Panc1 (cell line): ENCODE results near the gene LIPA. TPM values are rescaled to one million over a fixed set of nuclear protein-coding genes. Genes with fewer than 3 reads are reported as not detected.
"Not testable (repeated sequence)": the region's sequence is repeated elsewhere in the genome, so short reads cannot be mapped to it uniquely, and the experiment has no call there.

Experiments
- ATAC-seq: fragments of 200-7000 bp; cut with Tn5 transposase; 2 replicates; pipeline ENCODE4 v1.9.1; 2020; ENCODE audit warnings: mild to moderate bottlenecking, moderate library complexity
- BruUV-seq: library from RNA; stranded (reverse); fragments of 400-500 nt; replicated peaks from 2 replicates; lab custom pipeline; 2021; lab: Mats Ljungman, UMichigan
- CTCF ChIA-PET: fragments of 300-600 bp; sonication (Branson Sonifier 250); formaldehyde crosslinking; loops from one replicate; lab custom pipeline; 2022; ENCODE audit warnings: antibody characterized with exemption; lab: Charles Lee
- POLR2A ChIA-PET: fragments of 300-600 bp; sonication (Branson Sonifier 250); formaldehyde crosslinking; loops from one replicate; lab custom pipeline; 2022; ENCODE audit warnings: antibody characterized with exemption; lab: Charles Lee
- DNase-seq: peaks from one replicate; pipeline ENCODE4 v3.0.0-alpha.2; 2010; ENCODE audit warnings: low read depth, low spot score
- H3K27ac ChIP-seq: 2 replicates; pipeline ENCODE4 v1.5.1; 2011; ENCODE audit warnings: mild to moderate bottlenecking, low read length, inconsistent platforms
- H3K27me3 ChIP-seq: fragments of 200-500 bp; sonication (Bioruptor generic); 2 replicates; pipeline ENCODE4 v1.6.0; 2014; ENCODE audit warnings: low read length, inconsistent platforms; ENCODE audit not compliant: control insufficient read depth, insufficient read depth
- H3K36me3 ChIP-seq: fragments of 200-500 bp; sonication (Bioruptor generic); 2 replicates; pipeline ENCODE4 v1.5.1; 2014; ENCODE audit warnings: inconsistent platforms, mild to moderate bottlenecking, low read length, moderate library complexity; ENCODE audit not compliant: control insufficient read depth, insufficient read depth
- H3K4me1 ChIP-seq: 2 replicates; pipeline ENCODE4 v1.5.1; 2011; ENCODE audit warnings: inconsistent platforms, mild to moderate bottlenecking, low read length, moderate library complexity; ENCODE audit not compliant: control insufficient read depth, insufficient read depth
- H3K4me3 ChIP-seq, 2 experiments: 2 replicates each; pipeline ENCODE4 v1.5.1; 2011 to 2012; ENCODE audit warnings: low read depth in 2 of 2, low read length in 2 of 2, mild to moderate bottlenecking in 2 of 2, inconsistent platforms in 1 of 2, moderate library complexity in 1 of 2
- H3K9me3 ChIP-seq: fragments of 200-500 bp; sonication (Bioruptor generic); 2 replicates; pipeline ENCODE4 v1.5.1; 2014; ENCODE audit warnings: low read depth, mild to moderate bottlenecking, inconsistent platforms, low read length, moderate library complexity; ENCODE audit not compliant: control insufficient read depth, insufficient read depth
- POLR2AphosphoS5 ChIP-seq: IDR thresholded peaks from 2 replicates; pipeline ENCODE4 v1.6.1; 2012; ENCODE audit warnings: mild to moderate bottlenecking, low read depth, low read length, moderate library complexity
- SIN3A ChIP-seq: IDR thresholded peaks from 2 replicates; pipeline ENCODE4 v1.6.1; 2012; ENCODE audit warnings: low read depth, mild to moderate bottlenecking, low read length, moderate library complexity, borderline replicate concordance; ENCODE audit not compliant: insufficient read depth
- TCF7L2 ChIP-seq: IDR thresholded peaks from 2 replicates; pipeline ENCODE4 v1.6.1; 2011; ENCODE audit warnings: mild to moderate bottlenecking, low read depth, low read length, inconsistent platforms
- in situ Hi-C: cut with HindIII; loops from 2 replicates; pipeline ENCODE4 v1.10.0; 2016; ENCODE audit warnings: low sequenced_read_pairs, low pct_unique_long_range_greater_than_20kb
- intact Hi-C: fragments of 100-400 bp; cut with micrococcal nuclease; formaldehyde crosslinking; loops from one replicate; pipeline ENCODE4 v1.10.0; 2022; ENCODE audit not compliant: unreplicated experiment
- total RNA-seq: library from RNA; stranded (reverse); gene quantifications from one replicate; pipeline ENCODE4 v1.2.1, GENCODE V29; 2021; ENCODE audit not compliant: unreplicated experiment
- TF ChIP-seq, protein P1 (sequence below): fragments of 450-650 bp; IDR thresholded peaks from 2 replicates; pipeline ENCODE4 v1.5.1; 2017; ENCODE audit warnings: mild to moderate bottlenecking
- TF ChIP-seq, protein P2 (sequence below), 2 experiments: IDR thresholded peaks; 2 replicates each; pipeline ENCODE4 v1.6.1; 2011 to 2012; ENCODE audit warnings: low read depth in 2 of 2, control low read depth in 1 of 2, low read length in 1 of 2, mild to moderate bottlenecking in 1 of 2, moderate library complexity in 1 of 2; ENCODE audit not compliant: insufficient read depth in 1 of 2

Gene LIPA
- total RNA-seq, 1 experiment from 2014 or later: 172 TPM

DNA sequence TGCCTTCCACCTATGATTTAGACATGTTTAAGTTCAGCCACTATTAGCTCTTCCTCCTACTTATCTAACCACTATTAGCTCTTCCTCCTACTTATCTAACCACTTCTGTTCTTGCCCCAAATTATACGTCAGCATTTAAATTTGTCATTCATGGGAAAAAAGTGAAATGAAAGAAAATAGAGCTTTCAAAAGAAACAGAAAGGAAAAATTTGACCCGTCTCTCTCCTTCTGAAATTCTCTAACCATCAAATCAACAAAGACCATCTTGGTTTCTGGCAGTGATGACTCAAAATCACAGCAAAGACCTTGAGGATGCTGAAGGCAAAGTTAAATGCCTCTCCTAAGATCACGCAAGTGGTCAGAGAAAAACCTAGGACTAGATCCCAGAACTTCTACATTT lies 2.6 kb downstream of the LIPA start:
- TF ChIP-seq TCF7L2: no peak
- Histone ChIP-seq H3K36me3 (peaks cover 4% of the 10 kb centered on the region; the same call in 1 of the 2 replicates), H3K4me3 (no peak overlapping the region), H3K4me1 (peaks cover 3% of the 10 kb centered on the region; the same call in 1 of the 2 replicates), H3K27ac (no peak overlapping the region; the same call in 1 of the 2 replicates), H3K27me3 (no peaks in the 10 kb centered on the region), H3K9me3 (peaks cover 3% of the 10 kb centered on the region; the same call in 1 of the 2 replicates)
- intact Hi-C loops: no loop called here
- POLR2A ChIA-PET: no interaction called here
- in situ Hi-C loops: no loop called here
- ATAC-seq: no peak
- CTCF ChIA-PET: interaction anchor here (0.6 kb wide), 1 partner anchor 33 kb away, joined by 3 read pairs; no protein-coding TSS in a partner anchor
- DNase-seq: no peak
- BruUV-seq: no TSS peak

DNA sequence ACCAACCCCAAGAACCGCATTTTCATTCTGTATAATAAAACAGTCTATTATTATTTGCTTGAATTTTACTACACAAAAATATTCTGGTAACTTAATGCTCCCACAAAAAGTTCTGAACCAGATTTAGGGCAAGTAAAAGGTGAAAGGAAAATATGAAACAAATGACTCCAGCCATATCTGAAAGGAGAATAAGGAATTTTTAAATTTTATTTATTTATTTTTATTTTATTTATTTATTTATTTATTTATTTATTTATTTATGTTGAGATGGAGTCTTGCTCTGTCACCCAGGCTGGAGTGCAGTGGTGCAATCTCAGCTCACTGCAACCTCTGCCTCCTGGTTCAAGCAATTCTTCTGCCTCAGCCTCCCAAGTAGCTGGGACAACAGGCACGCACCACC lies 4.0 kb downstream of the LIPA start:
- POLR2A ChIA-PET: not testable (repeated sequence)

DNA sequence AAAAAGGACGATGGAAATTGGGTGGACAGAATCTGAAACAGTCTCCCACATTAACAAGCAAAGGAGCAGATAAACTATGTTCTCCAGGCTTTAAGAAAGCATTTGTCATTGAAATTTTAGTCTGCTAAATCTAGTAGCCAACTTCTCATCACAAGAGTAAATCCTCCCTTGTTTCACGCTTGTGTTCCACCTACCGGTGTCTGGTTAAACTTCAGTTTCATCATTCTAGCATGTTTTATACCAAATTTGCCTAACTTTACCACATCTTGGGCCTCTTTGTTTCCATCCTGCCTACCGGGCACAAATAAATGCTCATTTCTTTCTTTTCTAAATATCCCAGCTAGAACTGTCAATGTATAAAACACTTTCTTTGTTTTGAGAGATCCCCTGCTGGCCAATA lies 5.8 kb downstream of the LIPA start:
- ChIA-PET CTCF (no interaction called here), POLR2A (no interaction called here)
- DNase-seq (no peak), ATAC-seq (no peak)
- in situ Hi-C loops: no loop called here
- intact Hi-C loops: no loop called here
- H3K27me3 ChIP-seq: no peaks in the 10 kb centered on the region
- H3K9me3 ChIP-seq: no peaks in the 10 kb centered on the region
- BruUV-seq: no TSS peak
- H3K4me3 ChIP-seq: no peak overlapping the region
- H3K27ac ChIP-seq: no peak overlapping the region
- H3K4me1 ChIP-seq: peaks cover 3% of the 10 kb centered on the region; the same call in 1 of the 2 replicates
- TF ChIP-seq, protein P1, sequence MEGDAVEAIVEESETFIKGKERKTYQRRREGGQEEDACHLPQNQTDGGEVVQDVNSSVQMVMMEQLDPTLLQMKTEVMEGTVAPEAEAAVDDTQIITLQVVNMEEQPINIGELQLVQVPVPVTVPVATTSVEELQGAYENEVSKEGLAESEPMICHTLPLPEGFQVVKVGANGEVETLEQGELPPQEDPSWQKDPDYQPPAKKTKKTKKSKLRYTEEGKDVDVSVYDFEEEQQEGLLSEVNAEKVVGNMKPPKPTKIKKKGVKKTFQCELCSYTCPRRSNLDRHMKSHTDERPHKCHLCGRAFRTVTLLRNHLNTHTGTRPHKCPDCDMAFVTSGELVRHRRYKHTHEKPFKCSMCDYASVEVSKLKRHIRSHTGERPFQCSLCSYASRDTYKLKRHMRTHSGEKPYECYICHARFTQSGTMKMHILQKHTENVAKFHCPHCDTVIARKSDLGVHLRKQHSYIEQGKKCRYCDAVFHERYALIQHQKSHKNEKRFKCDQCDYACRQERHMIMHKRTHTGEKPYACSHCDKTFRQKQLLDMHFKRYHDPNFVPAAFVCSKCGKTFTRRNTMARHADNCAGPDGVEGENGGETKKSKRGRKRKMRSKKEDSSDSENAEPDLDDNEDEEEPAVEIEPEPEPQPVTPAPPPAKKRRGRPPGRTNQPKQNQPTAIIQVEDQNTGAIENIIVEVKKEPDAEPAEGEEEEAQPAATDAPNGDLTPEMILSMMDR: no peak; the same call in 1 of the 2 replicates
- TF ChIP-seq, protein P2, sequence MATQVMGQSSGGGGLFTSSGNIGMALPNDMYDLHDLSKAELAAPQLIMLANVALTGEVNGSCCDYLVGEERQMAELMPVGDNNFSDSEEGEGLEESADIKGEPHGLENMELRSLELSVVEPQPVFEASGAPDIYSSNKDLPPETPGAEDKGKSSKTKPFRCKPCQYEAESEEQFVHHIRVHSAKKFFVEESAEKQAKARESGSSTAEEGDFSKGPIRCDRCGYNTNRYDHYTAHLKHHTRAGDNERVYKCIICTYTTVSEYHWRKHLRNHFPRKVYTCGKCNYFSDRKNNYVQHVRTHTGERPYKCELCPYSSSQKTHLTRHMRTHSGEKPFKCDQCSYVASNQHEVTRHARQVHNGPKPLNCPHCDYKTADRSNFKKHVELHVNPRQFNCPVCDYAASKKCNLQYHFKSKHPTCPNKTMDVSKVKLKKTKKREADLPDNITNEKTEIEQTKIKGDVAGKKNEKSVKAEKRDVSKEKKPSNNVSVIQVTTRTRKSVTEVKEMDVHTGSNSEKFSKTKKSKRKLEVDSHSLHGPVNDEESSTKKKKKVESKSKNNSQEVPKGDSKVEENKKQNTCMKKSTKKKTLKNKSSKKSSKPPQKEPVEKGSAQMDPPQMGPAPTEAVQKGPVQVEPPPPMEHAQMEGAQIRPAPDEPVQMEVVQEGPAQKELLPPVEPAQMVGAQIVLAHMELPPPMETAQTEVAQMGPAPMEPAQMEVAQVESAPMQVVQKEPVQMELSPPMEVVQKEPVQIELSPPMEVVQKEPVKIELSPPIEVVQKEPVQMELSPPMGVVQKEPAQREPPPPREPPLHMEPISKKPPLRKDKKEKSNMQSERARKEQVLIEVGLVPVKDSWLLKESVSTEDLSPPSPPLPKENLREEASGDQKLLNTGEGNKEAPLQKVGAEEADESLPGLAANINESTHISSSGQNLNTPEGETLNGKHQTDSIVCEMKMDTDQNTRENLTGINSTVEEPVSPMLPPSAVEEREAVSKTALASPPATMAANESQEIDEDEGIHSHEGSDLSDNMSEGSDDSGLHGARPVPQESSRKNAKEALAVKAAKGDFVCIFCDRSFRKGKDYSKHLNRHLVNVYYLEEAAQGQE (IDR thresholded peaks at IDR 0.05; ENCODE audit: insufficient read depth in 1 of 2, low read depth in 2 of 2, low read length in 1 of 2): no peak
- no peak for TF ChIP-seq TCF7L2
- no peak for TF ChIP-seq POLR2AphosphoS5
- TF ChIP-seq SIN3A: no peak
- peaks cover 4% of the 10 kb centered on the region; the same call in 1 of the 2 replicates for H3K36me3 ChIP-seq

More for the DNA sequence above, 4.0 kb downstream of the LIPA start:
- intact Hi-C loops, H3K4me3 ChIP-seq, BruUV-seq, H3K27ac ChIP-seq, in situ Hi-C loops, H3K36me3 ChIP-seq, H3K4me1 ChIP-seq, H3K27me3 ChIP-seq, DNase-seq, CTCF ChIA-PET, ATAC-seq, H3K9me3 ChIP-seq: not testable (repeated sequence)
